Astrocyte (in vitro differentiated cells and primary cell): Measurements from ENCODE around the gene ERFE. TPM values are rescaled to one million over a fixed set of nuclear protein-coding genes. Genes with fewer than 3 reads are reported as not detected.

Experiments used
- DNase-seq: peaks from one replicate; pipeline ENCODE4 v3.0.0-alpha.2; 2010; ENCODE audit warnings: low read depth
- FAIRE-seq: peaks from 2 replicates; lab custom pipeline; 2011; peaks lifted over from hg19 to GRCh38; lab: Jason Lieb, UNC
- H2AFZ ChIP-seq: 2 replicates; pipeline ENCODE4 v1.6.0; 2012; ENCODE audit warnings: low read depth, low read length, inconsistent platforms
- H3K27ac ChIP-seq: 2 replicates; pipeline ENCODE4 v1.5.1; 2011; ENCODE audit warnings: low read depth, low read length, inconsistent platforms
- H3K27me3 ChIP-seq: 2 replicates; pipeline ENCODE4 v1.6.0; 2011; ENCODE audit warnings: low read length, inconsistent platforms; ENCODE audit not compliant: insufficient read depth
- H3K36me3 ChIP-seq: 2 replicates; pipeline ENCODE4 v1.5.1; 2011; ENCODE audit warnings: low read length, inconsistent platforms; ENCODE audit not compliant: insufficient read depth
- H3K4me1 ChIP-seq: 2 replicates; pipeline ENCODE4 v1.5.1; 2011; ENCODE audit warnings: low read length, inconsistent platforms; ENCODE audit not compliant: insufficient read depth
- H3K4me2 ChIP-seq: 2 replicates; pipeline ENCODE4 v1.6.0; 2012; ENCODE audit warnings: low read length, inconsistent platforms
- H3K4me3 ChIP-seq: 2 replicates; pipeline ENCODE4 v1.5.1; 2011; ENCODE audit warnings: low read depth, mild to moderate bottlenecking, low read length, inconsistent platforms; ENCODE audit not compliant: insufficient read depth
- H3K79me2 ChIP-seq: 2 replicates; pipeline ENCODE4 v1.6.0; 2012; ENCODE audit warnings: mild to moderate bottlenecking, low read length, inconsistent platforms; ENCODE audit not compliant: insufficient read depth
- H3K9ac ChIP-seq: 2 replicates; pipeline ENCODE4 v1.6.0; 2012; ENCODE audit warnings: mild to moderate bottlenecking, low read length, inconsistent platforms
- H3K9me3 ChIP-seq: 2 replicates; pipeline ENCODE4 v1.5.1; 2012; ENCODE audit warnings: low read depth, mild to moderate bottlenecking, low read length, inconsistent platforms; ENCODE audit not compliant: insufficient read depth
- H4K20me1 ChIP-seq: 2 replicates; pipeline ENCODE4 v1.6.0; 2012; ENCODE audit warnings: low read length, inconsistent platforms; ENCODE audit not compliant: insufficient read depth
- H3K27ac Mint-ChIP-seq: one replicate; pipeline ENCODE4 v1.8.0; 2021; ENCODE audit warnings: mild to moderate bottlenecking, mixed read lengths; ENCODE audit not compliant: unreplicated experiment
- H3K27me3 Mint-ChIP-seq: one replicate; pipeline ENCODE4 v1.8.0; 2021; ENCODE audit warnings: low read depth, mixed read lengths; ENCODE audit not compliant: unreplicated experiment
- H3K36me3 Mint-ChIP-seq: one replicate; pipeline ENCODE4 v1.8.0; 2021; ENCODE audit warnings: low read depth, mixed read lengths; ENCODE audit not compliant: unreplicated experiment
- H3K4me1 Mint-ChIP-seq: one replicate; pipeline ENCODE4 v1.8.0; 2021; ENCODE audit warnings: low read depth, mixed read lengths; ENCODE audit not compliant: unreplicated experiment
- H3K4me3 Mint-ChIP-seq: one replicate; pipeline ENCODE4 v1.8.0; 2021; ENCODE audit warnings: mild to moderate bottlenecking, moderate library complexity, mixed read lengths; ENCODE audit not compliant: unreplicated experiment
- H3K9me3 Mint-ChIP-seq: one replicate; pipeline ENCODE4 v1.8.0; 2021; ENCODE audit warnings: mild to moderate bottlenecking, mixed read lengths; ENCODE audit not compliant: unreplicated experiment
- EZH2 ChIP-seq: IDR thresholded peaks from 2 replicates; pipeline ENCODE4 v1.6.1; 2012; ENCODE audit warnings: mild to moderate bottlenecking, low read length, inconsistent platforms; ENCODE audit not compliant: insufficient read depth
- total RNA-seq: library from RNA; stranded (reverse); gene quantifications from 2 replicates; pipeline ENCODE4 v1.2.1, GENCODE V29; 2021
- TF ChIP-seq, protein P1 (sequence below): IDR thresholded peaks from 2 replicates; pipeline ENCODE4 v1.5.1; 2011; ENCODE audit warnings: low read depth, mild to moderate bottlenecking, inconsistent platforms, low read length, moderate library complexity; ENCODE audit not compliant: insufficient read depth

Gene ERFE
- total RNA-seq, 1 donor from 2014 or later, result 1.4 TPM

DNA sequence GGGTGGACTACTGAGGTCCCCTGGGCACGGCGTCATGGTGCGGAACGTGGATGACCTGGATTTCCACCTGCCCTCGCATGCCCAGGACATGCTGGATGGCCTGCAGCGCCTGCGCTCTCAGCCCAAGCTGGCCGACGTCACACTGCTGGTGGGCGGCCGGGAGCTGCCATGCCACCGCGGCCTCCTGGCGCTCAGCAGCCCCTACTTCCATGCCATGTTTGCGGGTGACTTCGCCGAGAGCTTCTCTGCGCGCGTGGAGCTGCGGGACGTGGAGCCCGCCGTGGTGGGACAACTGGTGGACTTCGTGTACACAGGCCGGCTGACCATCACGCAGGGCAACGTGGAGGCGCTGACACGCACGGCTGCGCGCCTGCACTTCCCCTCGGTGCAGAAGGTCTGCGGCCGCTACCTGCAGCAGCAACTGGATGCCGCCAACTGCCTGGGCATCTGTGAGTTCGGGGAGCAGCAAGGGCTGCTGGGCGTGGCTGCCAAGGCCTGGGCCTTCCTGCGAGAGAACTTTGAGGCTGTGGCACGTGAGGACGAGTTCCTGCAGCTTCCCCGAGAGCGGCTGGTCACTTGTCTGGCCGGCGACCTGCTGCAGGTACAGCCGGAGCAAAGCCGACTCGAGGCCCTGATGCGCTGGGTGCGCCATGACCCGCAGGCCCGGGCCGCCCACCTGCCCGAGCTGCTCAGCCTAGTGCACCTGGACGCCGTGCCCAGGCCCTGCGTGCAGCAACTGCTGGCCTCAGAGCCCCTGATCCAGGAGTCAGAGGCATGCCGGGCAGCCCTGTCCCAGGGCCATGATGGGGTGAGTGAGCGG, 17.8 kb upstream of the ERFE start:
- no peaks in the 10 kb centered on the region for H3K79me2 ChIP-seq
- H3K27me3 ChIP-seq, result no peaks in the 10 kb centered on the region
- no peak overlapping the region for H3K4me2 ChIP-seq
- H3K9ac ChIP-seq, result no peak overlapping the region
- Mint-ChIP-seq H3K9me3 (no peaks in the 10 kb centered on the region), H3K27ac (no peak overlapping the region), H3K36me3 (peaks cover 2% of the 10 kb centered on the region), H3K27me3 (peaks cover 13% of the 10 kb centered on the region), H3K4me3 (no peak overlapping the region), H3K4me1 (peaks cover 14% of the 10 kb centered on the region)
- no peak overlapping the region for H2AFZ ChIP-seq
- no peaks in the 10 kb centered on the region for H3K36me3 ChIP-seq
- no peak overlapping the region for H3K27ac ChIP-seq
- H3K9me3 ChIP-seq, result no peaks in the 10 kb centered on the region
- TF ChIP-seq, protein P1, sequence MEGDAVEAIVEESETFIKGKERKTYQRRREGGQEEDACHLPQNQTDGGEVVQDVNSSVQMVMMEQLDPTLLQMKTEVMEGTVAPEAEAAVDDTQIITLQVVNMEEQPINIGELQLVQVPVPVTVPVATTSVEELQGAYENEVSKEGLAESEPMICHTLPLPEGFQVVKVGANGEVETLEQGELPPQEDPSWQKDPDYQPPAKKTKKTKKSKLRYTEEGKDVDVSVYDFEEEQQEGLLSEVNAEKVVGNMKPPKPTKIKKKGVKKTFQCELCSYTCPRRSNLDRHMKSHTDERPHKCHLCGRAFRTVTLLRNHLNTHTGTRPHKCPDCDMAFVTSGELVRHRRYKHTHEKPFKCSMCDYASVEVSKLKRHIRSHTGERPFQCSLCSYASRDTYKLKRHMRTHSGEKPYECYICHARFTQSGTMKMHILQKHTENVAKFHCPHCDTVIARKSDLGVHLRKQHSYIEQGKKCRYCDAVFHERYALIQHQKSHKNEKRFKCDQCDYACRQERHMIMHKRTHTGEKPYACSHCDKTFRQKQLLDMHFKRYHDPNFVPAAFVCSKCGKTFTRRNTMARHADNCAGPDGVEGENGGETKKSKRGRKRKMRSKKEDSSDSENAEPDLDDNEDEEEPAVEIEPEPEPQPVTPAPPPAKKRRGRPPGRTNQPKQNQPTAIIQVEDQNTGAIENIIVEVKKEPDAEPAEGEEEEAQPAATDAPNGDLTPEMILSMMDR, result no peak
- no peak for TF ChIP-seq EZH2
- DNase-seq (no peak), FAIRE-seq (no peak)
- H4K20me1 ChIP-seq, result no peaks in the 10 kb centered on the region
- H3K4me3 ChIP-seq, result no peak overlapping the region
- peaks cover 5% of the 10 kb centered on the region for H3K4me1 ChIP-seq

DNA sequence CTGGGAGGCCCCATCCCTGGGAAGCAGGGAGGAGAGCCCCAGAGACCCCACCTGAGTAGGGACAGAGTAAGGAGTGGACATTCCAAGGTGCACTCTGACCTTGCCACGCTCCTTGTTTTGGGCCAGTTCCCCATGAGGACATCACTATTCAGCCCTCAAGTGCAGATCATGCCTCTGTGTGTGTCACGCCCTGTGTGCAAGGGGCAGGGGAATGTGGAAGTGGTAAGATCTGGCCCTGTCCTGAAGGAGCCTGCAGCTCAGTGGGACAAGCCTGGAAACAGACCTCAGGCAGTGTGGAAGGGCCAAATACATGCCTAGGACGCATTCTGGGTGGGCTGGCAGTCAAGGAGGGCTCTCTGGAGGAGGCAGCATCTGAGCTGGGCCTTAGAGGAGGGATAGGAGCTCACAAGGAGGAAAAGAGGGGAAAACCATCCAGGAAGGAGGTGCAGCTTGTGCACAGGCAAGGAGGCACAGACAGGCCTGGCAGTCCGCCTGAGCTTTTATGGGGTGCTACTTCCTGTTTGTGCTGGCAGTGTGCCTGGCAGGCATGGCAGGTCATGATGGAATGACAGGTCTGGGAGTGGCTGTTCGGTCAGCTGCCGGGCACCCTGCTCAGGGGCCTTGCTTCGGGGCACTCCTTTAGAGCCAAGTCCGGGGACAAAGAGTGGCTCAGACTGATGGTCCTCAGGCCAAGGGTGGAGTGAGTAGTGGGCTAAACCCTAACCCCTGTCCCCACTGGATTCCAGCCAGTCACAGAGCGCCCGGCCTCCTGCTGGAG, 17.0 kb upstream of the ERFE start:
- Mint-ChIP-seq H3K36me3 (peaks cover 2% of the 10 kb centered on the region), H3K4me1 (peaks cover 14% of the 10 kb centered on the region), H3K4me3 (no peak overlapping the region), H3K27me3 (peaks cover 7% of the 10 kb centered on the region), H3K27ac (peak overlapping the region; percentile 64), H3K9me3 (no peaks in the 10 kb centered on the region)
- H3K36me3 ChIP-seq, result no peaks in the 10 kb centered on the region
- FAIRE-seq, result no peak
- no peaks in the 10 kb centered on the region for H3K9me3 ChIP-seq
- H3K4me3 ChIP-seq, result no peak overlapping the region
- peaks cover 5% of the 10 kb centered on the region for H3K4me1 ChIP-seq
- H3K27ac ChIP-seq, result no peak overlapping the region
- H2AFZ ChIP-seq, result no peak overlapping the region
- no peak for DNase-seq
- no peaks in the 10 kb centered on the region for H3K27me3 ChIP-seq
- H3K4me2 ChIP-seq, result no peak overlapping the region
- H3K79me2 ChIP-seq, result no peaks in the 10 kb centered on the region
- no peak overlapping the region for H3K9ac ChIP-seq
- TF ChIP-seq, protein P1, result no peak
- TF ChIP-seq EZH2, result no peak
- H4K20me1 ChIP-seq, result no peaks in the 10 kb centered on the region
